Smooth muscle cell (in vitro differentiated cells): Measurements from ENCODE around the gene TMEM51. TPM values are rescaled to one million over a fixed set of nuclear protein-coding genes. Genes with fewer than 3 reads are reported as not detected.
A peak's percentile ranks its signal among the peaks of the same experiment; 100 is the strongest.

Experiments
- DNase-seq: peaks from one replicate; lab custom pipeline; 2025; ENCODE audit not compliant: unreplicated experiment; lab: John Stamatoyannopoulos, UW
- H2AFZ ChIP-seq: fragments of 200-600 bp; sonication (generic); 2 replicates; pipeline ENCODE4 v1.6.0; 2016; ENCODE audit warnings: antibody characterized with exemption, low read depth, mild to moderate bottlenecking
- H3F3A ChIP-seq: fragments of 200-600 bp; sonication (generic); 2 replicates; pipeline ENCODE4 v1.6.0; 2017; ENCODE audit warnings: antibody characterized with exemption, low read depth
- H3K27ac ChIP-seq: fragments of 200-600 bp; sonication (generic); 2 replicates; pipeline ENCODE4 v1.5.1; 2016; ENCODE audit warnings: low read depth, mild to moderate bottlenecking
- H3K27me3 ChIP-seq: fragments of 200-600 bp; sonication (generic); 2 replicates; pipeline ENCODE4 v1.6.1; 2016; ENCODE audit warnings: low read depth, mild to moderate bottlenecking
- H3K36me3 ChIP-seq: fragments of 200-600 bp; sonication (generic); 2 replicates; pipeline ENCODE4 v1.5.1; 2016; ENCODE audit warnings: low read depth
- H3K4me1 ChIP-seq: fragments of 200-600 bp; sonication (generic); 2 replicates; pipeline ENCODE4 v1.5.1; 2016; ENCODE audit warnings: low read depth
- H3K4me2 ChIP-seq: fragments of 200-600 bp; sonication (generic); 2 replicates; pipeline ENCODE4 v1.6.0; 2016; ENCODE audit warnings: mild to moderate bottlenecking
- H3K4me3 ChIP-seq: fragments of 200-600 bp; sonication (generic); 2 replicates; pipeline ENCODE4 v1.5.1; 2016; ENCODE audit warnings: mild to moderate bottlenecking
- H3K79me2 ChIP-seq: fragments of 200-600 bp; sonication (generic); 2 replicates; pipeline ENCODE4 v1.6.0; 2016; ENCODE audit warnings: low read depth, mild to moderate bottlenecking
- H3K9ac ChIP-seq: fragments of 200-600 bp; sonication (generic); 2 replicates; pipeline ENCODE4 v1.6.0; 2016; ENCODE audit warnings: low read depth
- H3K9me3 ChIP-seq: fragments of 200-600 bp; sonication (generic); replicated peaks from 2 replicates; pipeline ENCODE4 v1.5.1; 2016; ENCODE audit warnings: low read depth
- H4K20me1 ChIP-seq: fragments of 200-600 bp; sonication (generic); 2 replicates; pipeline ENCODE4 v1.6.0; 2016; ENCODE audit warnings: low read depth
- WGBS: methylation state at CpG from one replicate; pipeline ENCODE4 v1.1.7; 2016; ENCODE audit warnings: low lambda C conversion rate; 5-methylcytosine and 5-hydroxymethylcytosine counted together
- polyA plus RNA-seq: library from polyadenylated mRNA; unstranded; fragments of >200 nt; fragmentation: Nextera tagmentation; extraction: Ambion mirVana; gene quantifications from 2 replicates; pipeline ENCODE4 v1.2.1, GENCODE V29; 2016
- total RNA-seq: library from RNA; depleted of rRNA; stranded (reverse); fragments of >200 nt; gene quantifications from 2 replicates; pipeline ENCODE4 v1.2.3, GENCODE V29; 2014
- TF ChIP-seq, protein P1 (sequence below): fragments of 200-600 bp; sonication (generic); IDR thresholded peaks from 2 replicates; pipeline ENCODE4 v1.5.1; 2017; ENCODE audit warnings: borderline replicate concordance, mild to moderate bottlenecking, antibody characterized with exemption; ENCODE audit not compliant: insufficient read depth, poor library complexity, severe bottlenecking

Gene TMEM51, protein sequence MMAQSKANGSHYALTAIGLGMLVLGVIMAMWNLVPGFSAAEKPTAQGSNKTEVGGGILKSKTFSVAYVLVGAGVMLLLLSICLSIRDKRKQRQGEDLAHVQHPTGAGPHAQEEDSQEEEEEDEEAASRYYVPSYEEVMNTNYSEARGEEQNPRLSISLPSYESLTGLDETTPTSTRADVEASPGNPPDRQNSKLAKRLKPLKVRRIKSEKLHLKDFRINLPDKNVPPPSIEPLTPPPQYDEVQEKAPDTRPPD
- 9.5 and 9.8 TPM in 2 replicates for total RNA-seq
- 10.4 and 14.8 TPM in 2 replicates for polyA plus RNA-seq

DNA sequence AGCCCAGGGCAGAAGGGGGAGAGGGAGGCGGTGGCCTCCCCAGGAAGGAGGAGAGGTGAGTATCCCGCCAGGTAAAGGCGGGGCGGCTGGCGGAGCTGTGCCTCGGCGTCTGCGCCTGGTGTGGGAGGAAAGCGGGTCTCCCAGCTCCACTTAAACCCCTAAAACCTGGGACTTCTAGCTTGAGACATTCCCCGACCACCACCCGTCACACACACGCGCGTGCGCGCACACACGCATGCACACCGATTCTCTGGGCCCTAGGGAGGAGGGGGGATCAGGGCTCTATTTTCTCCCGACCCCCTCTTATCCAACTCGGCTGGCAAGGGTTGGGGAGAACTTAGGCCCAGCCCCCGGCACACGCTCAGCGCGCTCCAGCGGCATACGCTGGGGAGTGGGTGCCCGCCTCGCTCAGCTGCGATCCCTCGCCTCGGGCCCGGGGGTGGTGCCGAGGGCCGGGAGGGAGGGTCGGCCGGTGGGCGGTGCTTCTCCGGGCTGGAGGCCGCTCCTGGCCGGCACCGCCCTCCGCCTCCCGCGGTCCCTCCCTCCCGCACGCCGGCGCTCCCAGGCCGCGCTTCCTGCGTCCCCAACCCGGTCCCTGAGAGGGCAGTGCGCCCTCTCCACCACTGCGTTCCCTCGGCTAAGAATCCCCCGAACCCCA, at the start of gene TMEM51:
TSS of gene TMEM51 (plus strand) at position 564 of the 658 bp plus-strand sequence. CDS start 61,341 bp downstream, outside the sequence.
- Histone ChIP-seq H4K20me1 (peaks cover 8% of the 10 kb centered on the region), H3K4me3 (peak within 1 kb of the TSS; percentile 83), H3K4me2 (peak within 1 kb of the TSS; percentile 95), H2AFZ (peak within 1 kb of the TSS; percentile 90), H3K36me3 (no peaks in the 10 kb centered on the region), H3K9me3 (no peaks in the 10 kb centered on the region), H3K79me2 (no peaks in the 10 kb centered on the region), H3K27me3 (no peaks in the 10 kb centered on the region), H3K4me1 (no peaks in the 10 kb centered on the region), H3K27ac (peak within 1 kb of the TSS; percentile 57), H3K9ac (peak within 1 kb of the TSS; percentile 53), H3F3A (peaks cover 24% of the 10 kb centered on the region)
- WGBS: 1% methylated on average over 31 of the region's 56 CpGs
- peak; percentile 64 for DNase-seq
- TF ChIP-seq, protein P1, sequence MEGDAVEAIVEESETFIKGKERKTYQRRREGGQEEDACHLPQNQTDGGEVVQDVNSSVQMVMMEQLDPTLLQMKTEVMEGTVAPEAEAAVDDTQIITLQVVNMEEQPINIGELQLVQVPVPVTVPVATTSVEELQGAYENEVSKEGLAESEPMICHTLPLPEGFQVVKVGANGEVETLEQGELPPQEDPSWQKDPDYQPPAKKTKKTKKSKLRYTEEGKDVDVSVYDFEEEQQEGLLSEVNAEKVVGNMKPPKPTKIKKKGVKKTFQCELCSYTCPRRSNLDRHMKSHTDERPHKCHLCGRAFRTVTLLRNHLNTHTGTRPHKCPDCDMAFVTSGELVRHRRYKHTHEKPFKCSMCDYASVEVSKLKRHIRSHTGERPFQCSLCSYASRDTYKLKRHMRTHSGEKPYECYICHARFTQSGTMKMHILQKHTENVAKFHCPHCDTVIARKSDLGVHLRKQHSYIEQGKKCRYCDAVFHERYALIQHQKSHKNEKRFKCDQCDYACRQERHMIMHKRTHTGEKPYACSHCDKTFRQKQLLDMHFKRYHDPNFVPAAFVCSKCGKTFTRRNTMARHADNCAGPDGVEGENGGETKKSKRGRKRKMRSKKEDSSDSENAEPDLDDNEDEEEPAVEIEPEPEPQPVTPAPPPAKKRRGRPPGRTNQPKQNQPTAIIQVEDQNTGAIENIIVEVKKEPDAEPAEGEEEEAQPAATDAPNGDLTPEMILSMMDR: no peak

DNA sequence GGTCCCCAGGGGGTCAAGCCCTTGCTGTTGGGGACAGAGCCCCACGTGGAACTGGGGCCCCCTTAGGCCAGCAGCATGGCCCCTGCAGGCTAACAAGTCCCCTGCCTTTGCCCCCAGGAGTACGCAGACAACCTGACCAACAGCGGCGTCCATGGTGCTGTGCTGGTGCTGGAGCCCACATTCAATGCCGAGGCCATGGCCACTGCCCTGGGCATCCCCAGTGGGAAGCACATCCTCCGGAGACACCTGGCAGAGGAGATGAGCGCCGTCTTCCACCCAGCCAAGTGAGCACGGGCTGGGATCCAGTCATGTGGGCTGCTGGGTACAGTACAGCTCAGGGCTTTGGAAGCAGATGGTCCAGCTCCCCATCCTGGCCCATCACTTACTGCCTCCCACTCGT, 49.6 kb upstream of the TMEM51 start:
- WGBS: 79% methylated on average over 10 of the region's 10 CpGs
- Histone ChIP-seq H3F3A (no peaks in the 10 kb centered on the region), H3K9ac (no peak overlapping the region), H3K4me1 (no peaks in the 10 kb centered on the region), H3K4me3 (no peak overlapping the region), H3K27me3 (peaks cover 23% of the 10 kb centered on the region), H3K4me2 (no peak overlapping the region), H3K27ac (no peak overlapping the region), H3K9me3 (no peaks in the 10 kb centered on the region), H2AFZ (no peak overlapping the region), H3K79me2 (no peaks in the 10 kb centered on the region), H4K20me1 (no peaks in the 10 kb centered on the region), H3K36me3 (no peaks in the 10 kb centered on the region)
- TF ChIP-seq, protein P1: no peak
- no peak for DNase-seq

DNA sequence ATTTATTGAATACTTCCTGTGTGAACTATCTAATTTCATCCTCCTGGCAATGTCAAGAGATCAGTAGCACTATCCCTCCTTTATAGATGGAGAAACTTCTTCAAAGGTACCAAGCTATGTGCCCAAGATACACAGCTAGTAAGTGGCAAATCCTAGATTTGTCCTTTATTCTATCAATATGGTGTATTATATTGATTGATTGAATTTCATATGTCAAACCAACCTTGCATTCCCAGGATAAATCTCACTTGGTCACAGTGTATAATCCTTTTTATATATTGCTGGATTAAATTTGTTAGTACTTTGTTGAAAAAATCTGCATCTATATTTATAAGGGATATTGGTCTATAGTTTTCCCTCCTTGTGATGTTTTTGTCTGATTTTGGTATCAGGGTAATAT, 48.8 kb upstream of the TMEM51 start:
- H3K4me2 ChIP-seq: no peak overlapping the region
- H3K4me1 ChIP-seq: no peaks in the 10 kb centered on the region
- H2AFZ ChIP-seq: no peak overlapping the region
- no peaks in the 10 kb centered on the region for H3K79me2 ChIP-seq
- no peaks in the 10 kb centered on the region for H3K9me3 ChIP-seq
- no peaks in the 10 kb centered on the region for H3K36me3 ChIP-seq
- H3F3A ChIP-seq: no peaks in the 10 kb centered on the region
- TF ChIP-seq, protein P1: no peak
- DNase-seq: no peak
- peaks cover 19% of the 10 kb centered on the region for H3K27me3 ChIP-seq
- no peaks in the 10 kb centered on the region for H4K20me1 ChIP-seq
- no peak overlapping the region for H3K27ac ChIP-seq
- no peak overlapping the region for H3K9ac ChIP-seq
- no peak overlapping the region for H3K4me3 ChIP-seq
